CD4-positive, alpha-beta T cell treated with Interleukin-10 for 1 hour (primary cell): ENCODE measurements around the gene IRF4.
"Not testable (repeated sequence)": the region's sequence is repeated elsewhere in the genome, so short reads cannot be mapped to it uniquely, and the experiment has no call there.

ENCODE experiments used
- DNase-seq: peaks from one replicate; pipeline ENCODE4 v3.0.0-alpha.2; 2020

IRF4 gene

GRCh38 chr6:366389-367297 lies 24.9 kb upstream of the IRF4 start:
- DNase-seq: no peak

GRCh38 chr6:367298-367794 lies 24.2 kb upstream of the IRF4 start:
- DNase-seq: no peak

GRCh38 chr6:367891-368630 lies 23.5 kb upstream of the IRF4 start:
- DNase-seq: no peak

GRCh38 chr6:369559-370431 lies 21.8 kb upstream of the IRF4 start:
- no peak for DNase-seq

GRCh38 chr6:370555-370954 lies 21.0 kb upstream of the IRF4 start:
- DNase-seq: no peak

- DNase-seq: not testable (repeated sequence)
These were observed 19.7 kb upstream of the IRF4 start for GRCh38 chr6:371851-372250.

GRCh38 chr6:372336-372911 lies 19.1 kb upstream of the IRF4 start:
- DNase-seq: no peak

- DNase-seq: no peak
These were observed 18.5 kb upstream of the IRF4 start for GRCh38 chr6:373031-373430.

- no peak for DNase-seq
These were observed 17.5 kb upstream of the IRF4 start for GRCh38 chr6:373773-374724.

GRCh38 chr6:374956-375355 lies 16.6 kb upstream of the IRF4 start:
- DNase-seq: no peak

GRCh38 chr6:376827-377640 lies 14.5 kb upstream of the IRF4 start:
- DNase-seq: no peak

GRCh38 chr6:377641-378020 lies 13.9 kb upstream of the IRF4 start:
- not testable (repeated sequence) for DNase-seq

GRCh38 chr6:378090-378957 lies 13.2 kb upstream of the IRF4 start:
- no peak for DNase-seq

- DNase-seq: no peak
These were observed 12.6 kb upstream of the IRF4 start for GRCh38 chr6:378958-379409.

- no peak for DNase-seq
These were observed 12.0 kb upstream of the IRF4 start for GRCh38 chr6:379410-380181.

GRCh38 chr6:380234-381218 lies 11.0 kb upstream of the IRF4 start:
- DNase-seq: no peak

- DNase-seq: no peak
These were observed 9.7 kb upstream of the IRF4 start for GRCh38 chr6:381742-382461.
